ENCODE data around the gene GPR68.
"Not testable (repeated sequence)": the region's sequence is repeated elsewhere in the genome, so short reads cannot be mapped to it uniquely, and the experiment has no call there.

GPR68 gene

GRCh38 chr14:91272341-91273272 lies 28.1 kb upstream of the GPR68 start:
- no peak for DNase-seq

GRCh38 chr14:91271639-91272038 lies 27.1 kb upstream of the GPR68 start:
- DNase-seq = no peak

- DNase-seq = no peak
These were observed 26.1 kb upstream of the GPR68 start for GRCh38 chr14:91270619-91271018.

- no peak for DNase-seq
These were observed 25.7 kb upstream of the GPR68 start for GRCh38 chr14:91270188-91270587.

- no peak for DNase-seq
These were observed 24.8 kb upstream of the GPR68 start for GRCh38 chr14:91269076-91269991.

GRCh38 chr14:91267965-91268437 lies 23.5 kb upstream of the GPR68 start:
- DNase-seq = no peak

- DNase-seq = not testable (repeated sequence)
These were observed 21.8 kb upstream of the GPR68 start for GRCh38 chr14:91266276-91266675.

GRCh38 chr14:91265404-91265803 lies 20.9 kb upstream of the GPR68 start:
- DNase-seq = no peak

GRCh38 chr14:91264151-91265150 lies 19.9 kb upstream of the GPR68 start:
- peak in 1 of 2 donors; percentile 37 for DNase-seq

GRCh38 chr14:91263329-91263728 lies 18.8 kb upstream of the GPR68 start:
- DNase-seq = no peak

- DNase-seq = no peak
These were observed 17.6 kb upstream of the GPR68 start for GRCh38 chr14:91261986-91262549.

- peak; percentile 47 to 54 for DNase-seq
These were observed 16.6 kb upstream of the GPR68 start for GRCh38 chr14:91261115-91261514.

- no peak for DNase-seq
These were observed 14.4 kb upstream of the GPR68 start for GRCh38 chr14:91258876-91259275.

- DNase-seq = no peak
These were observed 13.6 kb upstream of the GPR68 start for GRCh38 chr14:91258011-91258618.

- no peak for DNase-seq
These were observed 13.0 kb upstream of the GPR68 start for GRCh38 chr14:91257328-91258010.

- no peak for DNase-seq
These were observed 12.2 kb upstream of the GPR68 start for GRCh38 chr14:91256661-91257060.

GRCh38 chr14:91255026-91255695 lies 10.7 kb upstream of the GPR68 start:
- DNase-seq = no peak

GRCh38 chr14:91254461-91254860 lies 10.0 kb upstream of the GPR68 start:
- no peak for DNase-seq

- DNase-seq = no peak
These were observed 9.4 kb upstream of the GPR68 start for GRCh38 chr14:91253795-91254323.

All from CD4-positive, alpha-beta T cell treated with Interleukin-4 for 1 hour (primary cell).